CD4-positive, alpha-beta T cell (primary cell): ENCODE measurements around the gene APOLD1. TPM values are rescaled to one million over a fixed set of nuclear protein-coding genes. Genes with fewer than 3 reads are reported as not detected.

Experiments used
- ATAC-seq: fragments of 200-7000 bp; cut with Tn5 transposase; one replicate; pipeline ENCODE4 v1.10.0; 2022; ENCODE audit warnings: mild to moderate bottlenecking; ENCODE audit not compliant: poor library complexity
- CTCF ChIA-PET: fragments of 350-600 bp; sonication (Branson Sonifier 250); formaldehyde crosslinking; loops from one replicate; lab custom pipeline; 2021; ENCODE audit warnings: antibody characterized with exemption, inconsistent platforms; lab: Charles Lee
- POLR2A ChIA-PET: fragments of 350-600 bp; sonication (Branson Sonifier 250); formaldehyde crosslinking; loops from one replicate; lab custom pipeline; 2021; ENCODE audit warnings: antibody characterized with exemption, inconsistent platforms; lab: Charles Lee
- DNase-seq, 14 experiments: peaks; one replicate each; pipeline ENCODE4 v3.0.0-alpha.2; 2013 to 2020; ENCODE audit warnings: mixed read lengths in 2 of 14
- H3K27ac ChIP-seq, 2 donors: one replicate each; pipeline versions ENCODE4 v1.5.1 to v1.7.0; 2013; ENCODE audit warnings: low read length in 2 of 2, low read depth in 1 of 2, mild to moderate bottlenecking in 1 of 2
- H3K27me3 ChIP-seq, 2 experiments: 1 replicate in 1 of 2; 2 replicates in 1 of 2; pipeline versions ENCODE4 v1.6.1 to v1.7.0; 2013; ENCODE audit warnings: low read length in 2 of 2, control low read depth in 1 of 2, mild to moderate bottlenecking in 1 of 2, moderate library complexity in 1 of 2; ENCODE audit not compliant: insufficient read depth in 2 of 2, control insufficient read depth in 1 of 2
- H3K36me3 ChIP-seq: one replicate; pipeline ENCODE4 v1.6.1; 2013; ENCODE audit warnings: low read length, control low read depth; ENCODE audit not compliant: insufficient read depth
- H3K4me1 ChIP-seq: one replicate; pipeline ENCODE4 v1.6.1; 2013; ENCODE audit warnings: low read length, control low read depth; ENCODE audit not compliant: insufficient read depth
- H3K4me3 ChIP-seq: one replicate; pipeline ENCODE4 v1.5.1; 2013; ENCODE audit warnings: mild to moderate bottlenecking, low read length, moderate library complexity
- H3K9me3 ChIP-seq, 2 experiments: 1 replicate in 1 of 2; 2 replicates in 1 of 2; pipeline versions ENCODE4 v1.6.1 to v1.7.0; 2013; ENCODE audit warnings: low read length in 2 of 2, mild to moderate bottlenecking in 2 of 2, control low read depth in 1 of 2, moderate library complexity in 1 of 2; ENCODE audit not compliant: control insufficient read depth in 1 of 2, insufficient read depth in 1 of 2
- H3K27ac Mint-ChIP-seq: one replicate; pipeline ENCODE4 v1.8.0; 2020; ENCODE audit warnings: mixed read lengths
- H3K27me3 Mint-ChIP-seq: one replicate; pipeline ENCODE4 v1.8.0; 2021; ENCODE audit warnings: mixed read lengths
- H3K36me3 Mint-ChIP-seq: one replicate; pipeline ENCODE4 v1.8.0; 2021; ENCODE audit warnings: low read depth, mixed read lengths
- H3K4me1 Mint-ChIP-seq: one replicate; pipeline ENCODE4 v1.8.0; 2021; ENCODE audit warnings: low read depth, mixed read lengths
- H3K4me3 Mint-ChIP-seq: one replicate; pipeline ENCODE4 v1.8.0; 2020; ENCODE audit warnings: mild to moderate bottlenecking, mixed read lengths
- H3K9me3 Mint-ChIP-seq: one replicate; pipeline ENCODE4 v1.8.0; 2020; ENCODE audit warnings: mixed read lengths
- CTCF ChIP-seq: fragments of 200-600 bp; IDR thresholded peaks from one replicate; pipeline ENCODE4 v1.8.0; 2022; ENCODE audit warnings: antibody characterized with exemption, mild to moderate bottlenecking
- intact Hi-C, 2 experiments: fragments of 100-400 bp; cut with DNase I in 1 of 2; cut with micrococcal nuclease in 1 of 2; formaldehyde crosslinking; loops; one replicate each; pipeline versions ENCODE4 v1.15.1 to v1.9.0; 2023 to 2025; cut with DNase I, micrococcal nuclease
- total RNA-seq, 174 experiments: library from RNA in 2 of 174; stranded (reverse) in 2 of 174; gene quantifications; one replicate each; pipeline ENCODE4 v1.2.3 and lab custom pipeline; 2021 to 2026

The APOLD1 gene
- total RNA-seq, 2 experiments from 2014 or later, result 1.8 to 3.4 TPM

DNA sequence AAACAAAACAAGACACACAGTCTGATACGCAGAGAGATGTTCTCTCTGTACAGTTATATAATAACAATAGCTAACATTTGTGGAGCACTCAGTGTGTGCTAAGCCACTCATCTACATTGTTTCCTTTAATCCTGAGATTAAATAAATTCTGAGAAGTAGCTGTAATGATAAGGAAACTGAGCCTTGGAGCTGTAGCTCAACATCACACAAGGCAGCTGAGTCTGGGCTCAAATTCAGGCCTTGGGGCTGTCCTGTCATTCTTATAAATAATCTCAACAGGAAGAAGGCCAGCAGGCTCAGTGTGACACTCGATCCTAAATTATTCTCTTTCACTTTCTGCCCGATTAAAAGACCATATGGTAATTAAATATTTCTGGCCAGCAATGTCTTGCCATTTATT is 43.8 kb upstream of the APOLD1 start:
- H3K9me3 Mint-ChIP-seq, result no peaks in the 10 kb centered on the region
- no peaks in the 10 kb centered on the region for H3K27me3 Mint-ChIP-seq
- H3K4me3 ChIP-seq, result no peak overlapping the region
- CTCF ChIA-PET, result no interaction called here
- no peak overlapping the region for H3K27ac ChIP-seq
- H3K36me3 Mint-ChIP-seq, result peaks cover 5% of the 10 kb centered on the region
- no peak overlapping the region for H3K4me3 Mint-ChIP-seq
- no peaks in the 10 kb centered on the region for H3K27me3 ChIP-seq
- POLR2A ChIA-PET, result interaction anchor here (1.8 kb wide), 1 partner anchor 16 kb away, joined by 6 read pairs; no protein-coding TSS in a partner anchor
- ATAC-seq (no peak), DNase-seq (no peak)
- peaks cover 11% of the 10 kb centered on the region for H3K4me1 ChIP-seq
- no peak for TF ChIP-seq CTCF
- peaks cover 13% of the 10 kb centered on the region for H3K4me1 Mint-ChIP-seq
- H3K9me3 ChIP-seq, result no peaks in the 10 kb centered on the region
- intact Hi-C loops, result no loop called here
- H3K27ac Mint-ChIP-seq, result no peak overlapping the region
- no peaks in the 10 kb centered on the region for H3K36me3 ChIP-seq

DNA sequence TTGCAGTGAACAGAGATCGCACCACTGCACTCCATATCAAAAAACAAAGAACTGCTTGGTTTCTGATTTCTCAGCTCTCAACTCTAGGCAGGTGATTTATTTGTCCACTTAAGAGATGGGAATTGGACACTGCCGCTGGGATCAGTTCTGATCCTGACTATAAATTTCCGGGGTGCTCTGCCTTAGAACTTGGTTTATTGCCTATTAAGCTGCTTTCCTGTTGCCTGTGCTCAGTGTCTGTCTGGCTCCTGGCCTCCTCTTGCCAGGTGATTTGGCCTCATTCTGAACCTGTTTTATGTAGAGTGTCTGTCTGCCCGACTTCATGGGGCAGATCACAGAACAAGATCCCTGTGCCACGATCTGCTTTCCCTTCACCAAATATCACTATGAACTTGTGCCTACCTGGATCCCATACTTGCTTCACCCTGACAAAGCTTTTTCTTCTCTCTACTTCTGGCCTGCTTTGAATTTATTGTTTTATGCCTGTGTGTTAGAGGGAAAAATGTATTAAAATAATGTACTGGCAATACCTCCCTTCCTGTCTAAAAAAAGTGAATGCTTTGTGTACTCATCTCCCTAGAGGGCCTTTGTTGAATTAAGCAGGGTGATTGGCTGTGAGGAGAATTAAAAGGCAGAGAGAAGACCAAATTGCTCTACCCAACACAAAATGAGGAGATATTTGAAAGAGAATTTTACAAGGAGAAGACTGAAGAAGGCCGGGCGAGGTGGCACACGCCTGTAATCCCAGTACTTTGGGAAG is 40.7 kb upstream of the APOLD1 start:
- Histone ChIP-seq H3K27ac (no peak overlapping the region), H3K9me3 (no peaks in the 10 kb centered on the region), H3K4me3 (no peak overlapping the region), H3K4me1 (peaks cover 2% of the 10 kb centered on the region), H3K36me3 (no peaks in the 10 kb centered on the region), H3K27me3 (no peaks in the 10 kb centered on the region)
- no peak overlapping the region for H3K27ac Mint-ChIP-seq
- intact Hi-C loops, result no loop called here
- no peak for DNase-seq
- H3K4me1 Mint-ChIP-seq, result peaks cover 7% of the 10 kb centered on the region
- no peaks in the 10 kb centered on the region for H3K27me3 Mint-ChIP-seq
- CTCF ChIA-PET, result no interaction called here
- no peak for ATAC-seq
- POLR2A ChIA-PET, result interaction anchor here (0.6 kb wide), 1 partner anchor 47 kb away, joined by 3 read pairs; no protein-coding TSS in a partner anchor
- peaks cover 5% of the 10 kb centered on the region for H3K36me3 Mint-ChIP-seq
- TF ChIP-seq CTCF, result no peak
- no peak overlapping the region for H3K4me3 Mint-ChIP-seq
- no peaks in the 10 kb centered on the region for H3K9me3 Mint-ChIP-seq

- Mint-ChIP-seq H3K4me1 (peaks cover 7% of the 10 kb centered on the region), H3K36me3 (peaks cover 5% of the 10 kb centered on the region), H3K27me3 (no peaks in the 10 kb centered on the region), H3K4me3 (no peak overlapping the region), H3K27ac (no peak overlapping the region), H3K9me3 (no peaks in the 10 kb centered on the region)
- CTCF ChIA-PET, result no interaction called here
- H3K27me3 ChIP-seq, result no peaks in the 10 kb centered on the region
- POLR2A ChIA-PET, result interaction anchor here (0.6 kb wide), 1 partner anchor 48 kb away, joined by 3 read pairs; no protein-coding TSS in a partner anchor
- H3K4me1 ChIP-seq, result peaks cover 2% of the 10 kb centered on the region
- H3K36me3 ChIP-seq, result no peaks in the 10 kb centered on the region
- no peak for ATAC-seq
- intact Hi-C loops, result no loop called here
- no peak for DNase-seq
- H3K27ac ChIP-seq, result no peak overlapping the region
- no peaks in the 10 kb centered on the region for H3K9me3 ChIP-seq
- TF ChIP-seq CTCF, result no peak
- no peak overlapping the region for H3K4me3 ChIP-seq
Measured at GRCh38 chr12:12745576-12746211, 39.8 kb upstream of the APOLD1 start.
